Left lung (tissue), 10 donors: ENCODE measurements around the gene UCHL5. TPM values are rescaled to one million over a fixed set of nuclear protein-coding genes. Genes with fewer than 3 reads are reported as not detected.
A peak's percentile ranks its signal among the peaks of the same experiment; 100 is the strongest.

Source experiments
- ATAC-seq: fragments of 200-7000 bp; cut with Tn5 transposase; one replicate; pipeline ENCODE4 v1.9.1; 2020; ENCODE audit warnings: moderate library complexity
- DNase-seq, 4 donors: peaks; one replicate each; pipeline ENCODE4 v3.0.0-alpha.2; 2013 to 2020
- H3K27ac ChIP-seq, 2 donors: fragments of 200-600 bp; sonication (generic) in 1 of 2; one replicate each; pipeline versions ENCODE4 v1.5.0 to v1.8.0; 2020 to 2021
- H3K27me3 ChIP-seq, 2 donors: fragments of 200-600 bp; sonication (generic) in 1 of 2; one replicate each; pipeline versions ENCODE4 v1.5.0 to v1.8.0; 2020 to 2021
- H3K36me3 ChIP-seq, 2 donors: fragments of 200-600 bp; sonication (generic) in 1 of 2; one replicate each; pipeline versions ENCODE4 v1.5.0 to v1.8.0; 2020 to 2021
- H3K4me1 ChIP-seq, 2 donors: fragments of 200-600 bp; one replicate each; pipeline ENCODE4 v1.8.0; 2021
- H3K4me3 ChIP-seq, 2 donors: fragments of 200-600 bp; sonication (generic) in 1 of 2; one replicate each; pipeline versions ENCODE4 v1.5.0 to v1.8.0; 2020 to 2021; ENCODE audit warnings: mild to moderate bottlenecking in 1 of 2
- H3K9me3 ChIP-seq, 2 donors: fragments of 200-600 bp; sonication (generic) in 1 of 2; one replicate each; pipeline versions ENCODE4 v1.5.0 to v1.8.0; 2020 to 2021
- CTCF ChIP-seq, 2 donors: fragments of 200-600 bp; sonication (generic) in 1 of 2; IDR thresholded peaks; one replicate each; pipeline versions ENCODE4 v1.5.0 to v1.8.0; 2021; ENCODE audit warnings: antibody characterized with exemption in 2 of 2
- intact Hi-C, 2 donors: fragments of 100-400 bp; cut with DNase I; formaldehyde crosslinking; loops; one replicate each; pipeline versions ENCODE4 v1.11.2 to v1.14.2; 2022
- polyA plus RNA-seq, 6 donors: library from polyadenylated mRNA; unstranded; fragments of 120-200 nt; gene quantifications; one replicate each; pipeline ENCODE4 v1.2.1, GENCODE V29; 2013; ENCODE audit not compliant: insufficient read length in 6 of 6
- total RNA-seq, 2 donors: library from RNA; stranded (reverse); fragmentation: NEBNext Ultra II Directional; extraction: Animal tissue kit (Norgen Biotek cat#: 25700); gene quantifications; one replicate each; pipeline ENCODE4 v1.2.1, GENCODE V29; 2021
- donor health status: DM: no; HTN: yes; CAD: no.
- donor health status: DM: no; HTN: no; CAD: no.

Gene UCHL5
- total and polyA plus RNA-seq, 8 donors: 27.9 to 48.7 (median 44.5) TPM

DNA sequence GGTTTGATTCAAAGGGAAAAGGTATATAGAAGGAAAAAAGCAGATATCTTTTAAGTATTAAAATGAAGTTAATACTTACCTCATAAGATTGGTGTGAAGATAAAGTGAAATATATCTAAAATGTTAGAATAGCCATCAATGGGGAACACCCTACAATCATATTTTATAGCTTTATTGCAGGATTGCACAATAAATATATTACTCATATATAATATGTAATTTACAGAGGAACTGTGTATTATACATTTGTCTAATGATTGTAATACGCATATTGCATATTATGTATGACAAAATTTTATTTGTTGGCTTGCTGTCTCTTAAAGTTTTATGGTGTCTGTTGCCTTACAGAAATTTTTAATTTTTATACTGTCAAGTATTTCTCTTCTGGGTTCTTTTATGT is 47.8 kb downstream of the UCHL5 start:
- TF ChIP-seq CTCF (IDR thresholded peaks at IDR 0.05): no peak
- H3K36me3 ChIP-seq: no peaks in the 10 kb centered on the region
- H3K4me1 ChIP-seq: no peaks in the 10 kb centered on the region
- H3K27me3 ChIP-seq: no peaks in the 10 kb centered on the region
- intact Hi-C loops: no loop called here
- H3K4me3 ChIP-seq: no peak overlapping the region
- no peaks in the 10 kb centered on the region for H3K9me3 ChIP-seq
- no peak for DNase-seq
- ATAC-seq: no peak
- no peak overlapping the region for H3K27ac ChIP-seq

DNA sequence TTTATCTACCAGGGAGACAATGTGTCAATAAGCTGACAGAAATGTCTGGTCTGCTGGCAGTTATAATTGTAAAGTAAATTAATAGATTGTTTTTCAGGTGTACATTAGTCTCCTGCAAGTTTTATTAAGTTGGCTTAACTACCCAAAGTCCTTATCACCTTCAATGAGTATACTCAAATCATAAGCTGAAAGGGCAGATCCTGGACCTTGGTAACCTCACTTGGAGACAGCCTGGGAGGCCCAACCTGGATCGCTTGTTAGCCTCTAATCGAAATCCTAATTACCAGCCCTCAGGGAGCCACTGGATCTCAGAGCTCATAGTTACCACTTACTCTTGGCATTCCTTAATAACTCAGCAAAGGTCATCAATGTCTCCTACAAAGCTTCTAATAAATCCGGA is 49.7 kb downstream of the UCHL5 start:
- peaks cover 0 to 5% of the 10 kb centered on the region in 2 donors for H3K9me3 ChIP-seq
- no peak for DNase-seq
- no peak overlapping the region for H3K27ac ChIP-seq
- intact Hi-C loops: no loop called here
- no peak for TF ChIP-seq CTCF (IDR thresholded peaks at IDR 0.05)
- H3K4me3 ChIP-seq: no peak overlapping the region
- H3K36me3 ChIP-seq: no peaks in the 10 kb centered on the region
- H3K27me3 ChIP-seq: no peaks in the 10 kb centered on the region
- H3K4me1 ChIP-seq: no peaks in the 10 kb centered on the region
- no peak for ATAC-seq

DNA sequence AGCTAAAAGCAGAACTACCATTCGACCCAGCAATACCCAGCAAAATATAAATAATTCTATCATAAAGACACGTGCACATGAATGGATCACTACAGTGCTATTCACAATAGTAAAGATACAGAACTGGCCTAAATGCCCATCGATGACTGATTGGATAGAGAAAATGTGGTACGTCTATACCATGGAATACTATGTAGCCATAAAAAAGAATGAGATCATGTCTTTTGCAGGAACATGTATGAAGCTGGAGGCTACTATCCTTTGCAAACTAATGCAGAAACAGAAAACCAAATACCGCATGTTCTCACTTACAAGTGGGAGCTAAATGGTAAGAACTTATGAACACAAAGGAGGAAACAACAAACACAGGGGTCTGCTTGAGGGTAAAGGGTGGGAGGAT is 53.4 kb downstream of the UCHL5 start:
- Histone ChIP-seq H3K27ac (no peak overlapping the region), H3K4me1 (no peaks in the 10 kb centered on the region), H3K9me3 (peaks cover 0 to 10% of the 10 kb centered on the region in 2 donors), H3K4me3 (no peak overlapping the region), H3K36me3 (peaks cover 0 to 12% of the 10 kb centered on the region in 2 donors), H3K27me3 (no peaks in the 10 kb centered on the region)
- intact Hi-C loops: no loop called here
- ATAC-seq (no peak), DNase-seq (no peak)
- no peak for TF ChIP-seq CTCF (IDR thresholded peaks at IDR 0.05)

DNA sequence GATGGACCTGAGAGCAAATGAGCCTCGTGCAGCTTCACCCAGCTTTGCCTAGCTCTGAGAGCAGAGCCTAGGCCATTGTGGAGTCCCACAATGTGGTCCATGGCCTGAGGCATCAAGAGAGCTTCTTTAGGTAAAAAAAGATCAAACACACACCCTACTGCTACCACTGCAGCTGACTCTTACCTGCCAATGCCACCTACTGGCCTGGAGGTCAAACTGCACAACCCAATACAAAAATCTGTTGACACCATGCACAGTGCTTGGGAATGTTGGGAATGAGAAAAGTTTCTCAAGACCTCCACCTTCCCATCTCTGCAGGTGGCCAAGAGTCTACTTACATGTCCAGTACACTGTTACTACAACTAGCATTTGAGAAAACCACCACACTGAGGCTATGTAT is 60.6 kb downstream of the UCHL5 start:
- Histone ChIP-seq H3K4me1 (no peaks in the 10 kb centered on the region), H3K27ac (no peak overlapping the region), H3K9me3 (no peaks in the 10 kb centered on the region), H3K27me3 (no peaks in the 10 kb centered on the region), H3K36me3 (peaks cover 0 to 13% of the 10 kb centered on the region in 2 donors), H3K4me3 (no peak overlapping the region)
- intact Hi-C loops: no loop called here
- DNase-seq (no peak), ATAC-seq (no peak)
- peak in 1 of 2 donors; percentile 17 for TF ChIP-seq CTCF (IDR thresholded peaks at IDR 0.05)

- Histone ChIP-seq H3K4me3 (no peak overlapping the region), H3K27me3 (no peaks in the 10 kb centered on the region), H3K27ac (no peak overlapping the region), H3K36me3 (peaks cover 0 to 5% of the 10 kb centered on the region in 2 donors), H3K4me1 (no peaks in the 10 kb centered on the region), H3K9me3 (no peaks in the 10 kb centered on the region)
- ATAC-seq: no peak
- DNase-seq: no peak
- no peak for TF ChIP-seq CTCF (IDR thresholded peaks at IDR 0.05)
- intact Hi-C loops: no loop called here
Observed at GRCh38 chr1:192994141-192994540, 65.0 kb downstream of the UCHL5 start.
